Liver (tissue), 9 donors: ENCODE data around the gene MTARC2. TPM values are rescaled to one million over a fixed set of nuclear protein-coding genes. Genes with fewer than 3 reads are reported as not detected.

ENCODE experiments used
- DNase-seq: peaks from one replicate; pipeline ENCODE4 v3.0.0-alpha.2; 2017; ENCODE audit warnings: low spot score
- H3K27ac ChIP-seq, 2 donors: one replicate each; pipeline ENCODE4 v1.7.0; 2013; ENCODE audit warnings: inconsistent platforms in 2 of 2, low read length in 2 of 2, control low read depth in 1 of 2, low read depth in 1 of 2, mild to moderate bottlenecking in 1 of 2
- H3K27me3 ChIP-seq, 4 donors: one replicate each; pipeline versions ENCODE4 v1.6.1 to v1.7.0; 2013; ENCODE audit warnings: low read length in 3 of 4, inconsistent platforms in 1 of 4, mild to moderate bottlenecking in 1 of 4, moderate library complexity in 1 of 4; ENCODE audit not compliant: control insufficient read depth in 4 of 4, insufficient read depth in 4 of 4
- H3K36me3 ChIP-seq, 4 donors: one replicate each; pipeline versions ENCODE4 v1.6.1 to v1.7.0; 2013; ENCODE audit warnings: low read length in 3 of 4, mild to moderate bottlenecking in 3 of 4, low read depth in 1 of 4, moderate library complexity in 1 of 4; ENCODE audit not compliant: control insufficient read depth in 4 of 4, insufficient read depth in 3 of 4
- H3K4me1 ChIP-seq, 4 donors: one replicate each; pipeline versions ENCODE4 v1.6.1 to v1.7.0; 2013; ENCODE audit warnings: low read length in 3 of 4, mild to moderate bottlenecking in 3 of 4, moderate library complexity in 1 of 4; ENCODE audit not compliant: control insufficient read depth in 4 of 4, insufficient read depth in 4 of 4
- H3K4me3 ChIP-seq, 3 donors: one replicate each; pipeline versions ENCODE4 v1.6.1 to v1.7.0; 2013; ENCODE audit warnings: low read length in 3 of 3, control low read depth in 1 of 3, low read depth in 1 of 3, mild to moderate bottlenecking in 1 of 3
- H3K9ac ChIP-seq, 2 donors: one replicate each; pipeline ENCODE4 v1.7.0; 2013; ENCODE audit warnings: low read length in 2 of 2, mild to moderate bottlenecking in 2 of 2, moderate library complexity in 2 of 2, control low read depth in 1 of 2, low read depth in 1 of 2
- H3K9me3 ChIP-seq, 4 donors: one replicate each; pipeline versions ENCODE4 v1.6.1 to v1.7.0; 2013; ENCODE audit warnings: low read length in 3 of 4; ENCODE audit not compliant: control insufficient read depth in 4 of 4
- EGR1 ChIP-seq, 2 donors: IDR thresholded peaks; 2 replicates each; pipeline ENCODE4 v1.6.1; 2016 to 2018; ENCODE audit warnings: antibody characterized with exemption in 2 of 2, low read depth in 2 of 2
- FOXA1 ChIP-seq: IDR thresholded peaks from 2 replicates; pipeline ENCODE4 v1.6.1; 2016; ENCODE audit warnings: antibody characterized with exemption
- FOXA2 ChIP-seq: IDR thresholded peaks from 2 replicates; pipeline ENCODE4 v1.6.1; 2016; ENCODE audit warnings: antibody characterized with exemption
- GABPA ChIP-seq, 2 donors: IDR thresholded peaks in 1 of 2; conservative IDR thresholded peaks in 1 of 2; 2 replicates each; pipeline ENCODE4 v1.6.1; 2016; ENCODE audit warnings: antibody characterized with exemption in 2 of 2, mild to moderate bottlenecking in 1 of 2, moderate library complexity in 1 of 2
- HNF4A ChIP-seq, 2 donors: conservative IDR thresholded peaks; 2 replicates each; pipeline ENCODE4 v1.6.1; 2016; ENCODE audit warnings: antibody characterized with exemption in 2 of 2, mild to moderate bottlenecking in 2 of 2
- HNF4G ChIP-seq: IDR thresholded peaks from 2 replicates; pipeline ENCODE4 v1.6.1; 2016; ENCODE audit warnings: antibody characterized with exemption
- JUND ChIP-seq, 2 donors: IDR thresholded peaks; 2 replicates each; pipeline ENCODE4 v1.6.1; 2016; ENCODE audit warnings: antibody characterized with exemption in 2 of 2
- NR2F2 ChIP-seq: IDR thresholded peaks from 2 replicates; pipeline ENCODE4 v1.6.1; 2016; ENCODE audit warnings: antibody characterized with exemption
- RAD21 ChIP-seq, 2 donors: IDR thresholded peaks; 2 replicates each; pipeline ENCODE4 v1.6.1; 2016; ENCODE audit warnings: antibody characterized with exemption in 2 of 2, mild to moderate bottlenecking in 2 of 2
- RXRA ChIP-seq, 2 donors: IDR thresholded peaks; 2 replicates each; pipeline ENCODE4 v1.6.1; 2017 to 2018; ENCODE audit warnings: antibody characterized with exemption in 2 of 2, mild to moderate bottlenecking in 1 of 2
- SP1 ChIP-seq: IDR thresholded peaks from 2 replicates; pipeline ENCODE4 v1.6.1; 2018; ENCODE audit warnings: antibody characterized with exemption, mild to moderate bottlenecking
- TAF1 ChIP-seq: conservative IDR thresholded peaks from 2 replicates; pipeline ENCODE4 v1.6.1; 2016; ENCODE audit warnings: antibody characterized with exemption, mild to moderate bottlenecking
- YY1 ChIP-seq: IDR thresholded peaks from 2 replicates; pipeline ENCODE4 v1.6.1; 2016; ENCODE audit warnings: antibody characterized with exemption, mild to moderate bottlenecking
- WGBS: extraction: QIAGEN DNeasy Blood & Tissue Kit; methylation state at CpG from one replicate; pipeline ENCODE4 v1.1.7; 2013; 5-methylcytosine and 5-hydroxymethylcytosine counted together
- polyA plus RNA-seq, 2 donors: library from polyadenylated mRNA; stranded (reverse) in 1 of 2; unstranded in 1 of 2; fragments of 200-250 nt in 1 of 2; fragments of >200 nt in 1 of 2; fragmentation: Nextera tagmentation in 1 of 2; extraction: Ambion mirVana in 1 of 2; gene quantifications; one replicate each; pipeline versions ENCODE4 v1.2.1 to v1.2.3, GENCODE V29; 2013 to 2015
- total RNA-seq, 2 donors: library from RNA; depleted of rRNA; stranded (reverse); fragments of >200 nt; gene quantifications; one replicate each; pipeline ENCODE4 v1.2.3, GENCODE V29; 2014
- TF ChIP-seq, protein P1 (sequence below): IDR thresholded peaks from 2 replicates; pipeline ENCODE4 v1.6.1; 2016; ENCODE audit warnings: antibody characterized with exemption
- TF ChIP-seq, protein P2 (sequence below): IDR thresholded peaks from 2 replicates; pipeline ENCODE4 v1.6.1; 2016; ENCODE audit warnings: antibody characterized with exemption
- TF ChIP-seq, protein P3 (sequence below): IDR thresholded peaks from 2 replicates; pipeline ENCODE4 v1.6.1; 2016; ENCODE audit warnings: antibody characterized with exemption
- TF ChIP-seq, protein P4 (sequence below): fragments of 150-350 bp; IDR thresholded peaks from 2 replicates; pipeline ENCODE4 v1.5.1; 2017; ENCODE audit warnings: improper control_type of control experiment, low read depth, low read length; ENCODE audit not compliant: missing input control
- donor health status: healthy.
- donor health status: healthy.
- donor health status: healthy.
- donor health status: healthy.
- donor health status: healthy.

MTARC2 gene
- total and polyA plus RNA-seq, 4 donors, result 24.9 to 96.1 (median 71.4) TPM

DNA sequence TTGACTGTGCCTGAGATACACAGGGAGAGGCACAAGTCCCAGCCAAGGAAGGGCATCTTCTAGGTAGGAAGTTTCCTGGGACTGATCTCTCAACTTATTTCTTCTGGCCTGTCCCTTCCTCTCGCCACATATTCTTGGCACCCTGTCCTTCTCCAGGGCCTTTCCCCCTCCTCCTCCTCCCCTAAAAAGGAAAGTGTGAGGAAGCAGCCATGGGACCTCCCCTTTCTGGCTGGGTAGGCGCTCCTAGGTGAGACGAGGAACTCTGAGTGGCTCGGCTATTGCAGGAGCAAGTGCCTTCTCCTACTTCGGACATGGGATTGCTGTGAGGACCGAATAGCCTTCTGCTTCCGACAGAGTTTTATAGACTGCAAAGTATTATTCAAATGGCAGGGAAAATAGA, 15.5 kb upstream of the MTARC2 start:
- Histone ChIP-seq H3K27me3 (no peaks in the 10 kb centered on the region), H3K4me1 (peaks cover 7 to 26% (median 22%) of the 10 kb centered on the region in 4 donors), H3K9ac (peak overlapping the region; percentile 4 to 66), H3K9me3 (no peaks in the 10 kb centered on the region), H3K27ac (peak overlapping the region; percentile 45 to 75), H3K36me3 (no peaks in the 10 kb centered on the region), H3K4me3 (peak overlapping the region; percentile 3 to 57 (median 28))
- WGBS, result 31% methylated on average over 7 of the region's 7 CpGs
- TF ChIP-seq YY1, result no peak
- TF ChIP-seq FOXA1, result no peak
- TF ChIP-seq TAF1, result no peak
- TF ChIP-seq, protein P1, sequence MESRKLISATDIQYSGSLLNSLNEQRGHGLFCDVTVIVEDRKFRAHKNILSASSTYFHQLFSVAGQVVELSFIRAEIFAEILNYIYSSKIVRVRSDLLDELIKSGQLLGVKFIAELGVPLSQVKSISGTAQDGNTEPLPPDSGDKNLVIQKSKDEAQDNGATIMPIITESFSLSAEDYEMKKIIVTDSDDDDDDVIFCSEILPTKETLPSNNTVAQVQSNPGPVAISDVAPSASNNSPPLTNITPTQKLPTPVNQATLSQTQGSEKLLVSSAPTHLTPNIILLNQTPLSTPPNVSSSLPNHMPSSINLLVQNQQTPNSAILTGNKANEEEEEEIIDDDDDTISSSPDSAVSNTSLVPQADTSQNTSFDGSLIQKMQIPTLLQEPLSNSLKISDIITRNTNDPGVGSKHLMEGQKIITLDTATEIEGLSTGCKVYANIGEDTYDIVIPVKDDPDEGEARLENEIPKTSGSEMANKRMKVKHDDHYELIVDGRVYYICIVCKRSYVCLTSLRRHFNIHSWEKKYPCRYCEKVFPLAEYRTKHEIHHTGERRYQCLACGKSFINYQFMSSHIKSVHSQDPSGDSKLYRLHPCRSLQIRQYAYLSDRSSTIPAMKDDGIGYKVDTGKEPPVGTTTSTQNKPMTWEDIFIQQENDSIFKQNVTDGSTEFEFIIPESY, result no peak
- no peak for TF ChIP-seq SP1
- TF ChIP-seq, protein P2, sequence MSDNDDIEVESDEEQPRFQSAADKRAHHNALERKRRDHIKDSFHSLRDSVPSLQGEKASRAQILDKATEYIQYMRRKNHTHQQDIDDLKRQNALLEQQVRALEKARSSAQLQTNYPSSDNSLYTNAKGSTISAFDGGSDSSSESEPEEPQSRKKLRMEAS, result no peak
- TF ChIP-seq, protein P3, sequence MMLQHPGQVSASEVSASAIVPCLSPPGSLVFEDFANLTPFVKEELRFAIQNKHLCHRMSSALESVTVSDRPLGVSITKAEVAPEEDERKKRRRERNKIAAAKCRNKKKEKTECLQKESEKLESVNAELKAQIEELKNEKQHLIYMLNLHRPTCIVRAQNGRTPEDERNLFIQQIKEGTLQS, result no peak
- TF ChIP-seq, protein P4, sequence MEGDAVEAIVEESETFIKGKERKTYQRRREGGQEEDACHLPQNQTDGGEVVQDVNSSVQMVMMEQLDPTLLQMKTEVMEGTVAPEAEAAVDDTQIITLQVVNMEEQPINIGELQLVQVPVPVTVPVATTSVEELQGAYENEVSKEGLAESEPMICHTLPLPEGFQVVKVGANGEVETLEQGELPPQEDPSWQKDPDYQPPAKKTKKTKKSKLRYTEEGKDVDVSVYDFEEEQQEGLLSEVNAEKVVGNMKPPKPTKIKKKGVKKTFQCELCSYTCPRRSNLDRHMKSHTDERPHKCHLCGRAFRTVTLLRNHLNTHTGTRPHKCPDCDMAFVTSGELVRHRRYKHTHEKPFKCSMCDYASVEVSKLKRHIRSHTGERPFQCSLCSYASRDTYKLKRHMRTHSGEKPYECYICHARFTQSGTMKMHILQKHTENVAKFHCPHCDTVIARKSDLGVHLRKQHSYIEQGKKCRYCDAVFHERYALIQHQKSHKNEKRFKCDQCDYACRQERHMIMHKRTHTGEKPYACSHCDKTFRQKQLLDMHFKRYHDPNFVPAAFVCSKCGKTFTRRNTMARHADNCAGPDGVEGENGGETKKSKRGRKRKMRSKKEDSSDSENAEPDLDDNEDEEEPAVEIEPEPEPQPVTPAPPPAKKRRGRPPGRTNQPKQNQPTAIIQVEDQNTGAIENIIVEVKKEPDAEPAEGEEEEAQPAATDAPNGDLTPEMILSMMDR, result no peak
- no peak for TF ChIP-seq RAD21 (IDR thresholded peaks at IDR 0.05)
- no peak for TF ChIP-seq GABPA (IDR thresholded peaks at IDR 0.05 in 1 of 2, conservative IDR thresholded peaks at IDR 0.05 in 1 of 2)
- no peak for TF ChIP-seq FOXA2
- DNase-seq, result no peak

DNA sequence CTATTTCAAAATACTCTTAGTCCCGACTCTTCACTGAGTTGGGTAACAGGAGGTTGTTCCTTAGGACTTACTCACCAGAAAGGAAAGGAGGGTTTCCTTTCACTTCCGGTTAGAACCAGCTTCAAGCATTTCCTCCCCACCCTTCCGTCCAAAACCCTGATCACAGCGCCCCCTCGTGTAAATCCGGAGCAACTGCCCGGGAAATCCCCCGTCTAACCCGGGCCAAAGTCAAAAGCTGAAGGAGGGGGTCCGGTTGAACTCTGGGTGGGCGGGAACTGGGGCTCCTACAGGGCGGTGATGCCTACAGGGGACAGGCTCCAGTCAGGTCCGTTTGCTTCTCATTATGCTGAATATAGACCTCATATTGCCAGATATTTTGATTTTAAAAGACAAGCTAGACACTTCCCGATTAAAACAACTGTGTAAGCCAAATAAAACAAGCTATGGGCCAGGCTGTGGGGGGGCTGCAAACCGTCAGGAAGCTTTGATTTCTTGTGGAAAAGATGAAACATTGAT, 15.0 kb upstream of the MTARC2 start:
- peak overlapping the region; percentile 45 to 75 for H3K27ac ChIP-seq
- H3K36me3 ChIP-seq, result no peaks in the 10 kb centered on the region
- H3K9me3 ChIP-seq, result no peaks in the 10 kb centered on the region
- 2% methylated on average over 15 of the region's 15 CpGs for WGBS
- peak overlapping the region; percentile 3 to 57 (median 28) for H3K4me3 ChIP-seq
- peaks cover 7 to 26% (median 20%) of the 10 kb centered on the region in 4 donors for H3K4me1 ChIP-seq
- peak overlapping the region; percentile 4 to 66 for H3K9ac ChIP-seq
- peak; percentile 81 for DNase-seq
- H3K27me3 ChIP-seq, result no peaks in the 10 kb centered on the region
- TF ChIP-seq HNF4G, result peak; percentile 29
- peak in 1 of 2 donors; percentile 63 for TF ChIP-seq EGR1 (IDR thresholded peaks at IDR 0.05; ENCODE audit: low read depth in 2 of 2)
- TF ChIP-seq, protein P1, result no peak
- peak; percentile 40 for TF ChIP-seq SP1
- TF ChIP-seq, protein P2, result peak; percentile 37
- peak; percentile 49 to 60 for TF ChIP-seq HNF4A (conservative IDR thresholded peaks at IDR 0.05)
- TF ChIP-seq, protein P3, result no peak
- TF ChIP-seq RXRA (IDR thresholded peaks at IDR 0.05), result peak in 1 of 2 donors; percentile 60
- TF ChIP-seq JUND (IDR thresholded peaks at IDR 0.05), result peak in 1 of 2 donors; percentile 13
- TF ChIP-seq FOXA2, result no peak
- TF ChIP-seq NR2F2, result peak; percentile 33
- peak; percentile 65 to 78 for TF ChIP-seq GABPA (IDR thresholded peaks at IDR 0.05 in 1 of 2, conservative IDR thresholded peaks at IDR 0.05 in 1 of 2)
- no peak for TF ChIP-seq YY1
- TF ChIP-seq TAF1, result no peak
- TF ChIP-seq FOXA1, result no peak
- TF ChIP-seq RAD21 (IDR thresholded peaks at IDR 0.05), result peak; percentile 91 to 94
- TF ChIP-seq, protein P4, result peak; percentile 88
